ENCODE data around the gene MIS12.

Gene MIS12

GRCh38 chr17:5536866-5537650 lies 50.7 kb downstream of the MIS12 start:
- DNase-seq = no peak

- DNase-seq = no peak
Observed at GRCh38 chr17:5539286-5539685, 52.9 kb downstream of the MIS12 start.

- no peak for DNase-seq
Observed at GRCh38 chr17:5540321-5540720, 54.0 kb downstream of the MIS12 start.

Measured in NCI-H1436 treated with DMSO at 0.1 percent for 48 hours (cell line).